ENCODE results near the gene GREB1L.

- TF ChIP-seq POLR2A (IDR thresholded peaks at IDR 0.05; ENCODE audit: low read length) (no peak), GATA1 (IDR thresholded peaks at IDR 0.05; ENCODE audit: low read depth, low read length) (no peak)
Observed at GRCh38 chr18:21296045-21296444, 54.0 kb downstream of the GREB1L start.

Data from erythroblast (primary cell).